Ovary (tissue), 9 donors: ENCODE data around the gene LTBR. TPM values are rescaled to one million over a fixed set of nuclear protein-coding genes. Genes with fewer than 3 reads are reported as not detected.

Experiments used
- DNase-seq, 5 donors: peaks; one replicate each; pipeline ENCODE4 v3.0.0-alpha.2; 2019 to 2020
- H3K27ac ChIP-seq, 2 donors: fragments of 200-600 bp; one replicate each; pipeline versions ENCODE4 v1.5.1 to v1.8.0; 2019 to 2022
- H3K27me3 ChIP-seq: fragments of 200-600 bp; one replicate; pipeline ENCODE4 v1.8.0; 2022
- H3K36me3 ChIP-seq: fragments of 200-600 bp; sonication (generic); one replicate; pipeline ENCODE4 v1.5.1; 2019
- H3K4me1 ChIP-seq: one replicate; pipeline ENCODE4 v1.8.1; 2013; ENCODE audit warnings: mild to moderate bottlenecking, moderate library complexity; ENCODE audit not compliant: insufficient read depth
- H3K4me3 ChIP-seq: fragments of 200-600 bp; sonication (generic); one replicate; pipeline ENCODE4 v1.5.1; 2017
- H3K9me3 ChIP-seq, 2 donors: fragments of 200-600 bp in 1 of 2; sonication (generic) in 1 of 2; one replicate each; pipeline versions ENCODE4 v1.5.1 to v1.8.1; 2013 to 2019; ENCODE audit warnings: mild to moderate bottlenecking in 1 of 2, moderate library complexity in 1 of 2
- CTCF ChIP-seq, 3 donors: fragments of 450-650 bp in 2 of 3; fragments of 200-600 bp in 1 of 3; IDR thresholded peaks; one replicate each; pipeline versions ENCODE4 v1.5.1 to v1.8.0; 2016 to 2022; ENCODE audit warnings: antibody characterized with exemption in 3 of 3, mild to moderate bottlenecking in 1 of 3
- EP300 ChIP-seq: sonication (generic); formaldehyde crosslinking; IDR thresholded peaks from one replicate; pipeline ENCODE4 v1.6.1; 2017; ENCODE audit warnings: antibody characterized with exemption
- POLR2A ChIP-seq: fragments of 450-650 bp; IDR thresholded peaks from one replicate; pipeline ENCODE4 v1.6.1; 2017; ENCODE audit warnings: antibody characterized with exemption, mild to moderate bottlenecking, moderate library complexity
- WGBS, 3 donors: extraction: QIAGEN DNeasy Blood & Tissue Kit in 1 of 3; methylation state at CpG; one replicate each; pipeline versions ENCODE4 v1.1.5 to v1.1.7; 2013 to 2017; 5-methylcytosine and 5-hydroxymethylcytosine counted together
- intact Hi-C, 4 donors: fragments of 100-400 bp; cut with DNase I; formaldehyde crosslinking; loops; one replicate each; pipeline versions ENCODE4 v1.11.0 to v1.15.1; 2022 to 2023
- polyA plus RNA-seq, 2 donors: library from polyadenylated mRNA; stranded (reverse); fragments of 200-250 nt in 1 of 2; fragments of 350-450 nt in 1 of 2; fragmentation: Illumina TruSeq in 1 of 2; extraction: RNeasy Lipid Tissue Mini Kit (QIAGEN cat#74804) in 1 of 2; gene quantifications; one replicate each; pipeline ENCODE4 v1.2.3, GENCODE V29; 2013 to 2014
- total RNA-seq, 7 donors: library from RNA; depleted of rRNA in 2 of 7; stranded (reverse); fragments of >200 nt in 2 of 7; fragmentation: NEBNext Ultra II Directional in 3 of 7; extraction: Animal tissue kit (Norgen Biotek cat#: 25700) in 3 of 7; gene quantifications; one replicate each; pipeline versions ENCODE4 v1.1.0 to v1.2.4, GENCODE V29; 2016 to 2023
- donor health status: DM: no; HTN: no; CAD: no; lungs with moderate emphysema.
- donor health status: DM: no; HTN: no; CAD: no.
- donor health status: Bipolar disorder and iron deficiency.
- donor health status: DM: yes; HTN: yes; CAD: no.
- donor health status: DM: no; HTN: no; CAD: no.
- donor health status: DM: yes; HTN: yes; CAD: no.

The LTBR gene
- total and polyA plus RNA-seq, 9 donors = 21.9 to 131 (median 75.3) TPM

GRCh38 chr12:6428326-6428725, 44.4 kb downstream of the LTBR start:
- TF ChIP-seq POLR2A = no peak
- no peak for TF ChIP-seq EP300
- TF ChIP-seq CTCF (IDR thresholded peaks at IDR 0.05) = no peak
- no peak for DNase-seq
- Histone ChIP-seq H3K9me3 (no peaks in the 10 kb centered on the region), H3K27ac (no peak overlapping the region), H3K27me3 (no peaks in the 10 kb centered on the region), H3K4me3 (no peak overlapping the region), H3K4me1 (peaks cover 6% of the 10 kb centered on the region), H3K36me3 (no peaks in the 10 kb centered on the region)
- 78 to 80% (median 80%) methylated on average over 3 of the region's 3 CpGs for WGBS, 3 donors
- intact Hi-C loops = no loop called here

GRCh38 chr12:6430124-6430989, 46.4 kb downstream of the LTBR start:
- intact Hi-C loops = no loop called here

GRCh38 chr12:6432991-6433390, 49.0 kb downstream of the LTBR start:
- TF ChIP-seq CTCF (IDR thresholded peaks at IDR 0.05) = no peak
- TF ChIP-seq EP300 = no peak
- no peak for TF ChIP-seq POLR2A
- H3K9me3 ChIP-seq = no peaks in the 10 kb centered on the region
- no peaks in the 10 kb centered on the region for H3K27me3 ChIP-seq
- no peak overlapping the region for H3K4me3 ChIP-seq
- no peaks in the 10 kb centered on the region for H3K36me3 ChIP-seq
- no peak for DNase-seq
- WGBS, 3 donors = 83 to 88% (median 86%) methylated on average over 5 of the region's 5 CpGs
- no peak overlapping the region for H3K27ac ChIP-seq
- peaks cover 4% of the 10 kb centered on the region for H3K4me1 ChIP-seq
- intact Hi-C loops = no loop called here

More at GRCh38 chr12:6430124-6430989, 46.4 kb downstream of the LTBR start:
- H3K27me3 ChIP-seq = no peaks in the 10 kb centered on the region
- no peaks in the 10 kb centered on the region for H3K36me3 ChIP-seq
- peak; percentile 77 to 93 (median 86) for DNase-seq
- TF ChIP-seq POLR2A (no peak), EP300 (peak; percentile 80)
- WGBS, 3 donors = 11 to 15% (median 13%) methylated on average over 19 of the region's 19 CpGs
- H3K9me3 ChIP-seq = no peaks in the 10 kb centered on the region
- H3K4me3 ChIP-seq = peak overlapping the region; percentile 9
- peak overlapping the region; percentile 33 for H3K27ac ChIP-seq
- H3K4me1 ChIP-seq = peaks cover 4% of the 10 kb centered on the region

- DNase-seq = peak in 1 of 5 donors; percentile 6
- Histone ChIP-seq H3K36me3 (no peaks in the 10 kb centered on the region), H3K27me3 (no peaks in the 10 kb centered on the region), H3K9me3 (no peaks in the 10 kb centered on the region), H3K27ac (no peak overlapping the region), H3K4me3 (no peak overlapping the region), H3K4me1 (peaks cover 4% of the 10 kb centered on the region)
- intact Hi-C loops = no loop called here
- TF ChIP-seq EP300 = no peak
- TF ChIP-seq POLR2A = no peak
- WGBS, 3 donors = 77 to 80% (median 79%) methylated on average over 17 of the region's 17 CpGs
These were observed 50.5 kb downstream of the LTBR start for GRCh38 chr12:6434205-6435140.

- intact Hi-C loops = no loop called here
- Histone ChIP-seq H3K36me3 (no peaks in the 10 kb centered on the region), H3K9me3 (no peaks in the 10 kb centered on the region), H3K27me3 (no peaks in the 10 kb centered on the region), H3K27ac (no peak overlapping the region), H3K4me3 (no peak overlapping the region), H3K4me1 (no peaks in the 10 kb centered on the region)
- DNase-seq = peak in 1 of 5 donors; percentile 8
- TF ChIP-seq EP300 = no peak
- TF ChIP-seq POLR2A = no peak
- TF ChIP-seq CTCF (IDR thresholded peaks at IDR 0.05) = no peak
- WGBS, 3 donors = 85 to 93% (median 89%) methylated on average over 13 of the region's 13 CpGs
These were observed 52.2 kb downstream of the LTBR start for GRCh38 chr12:6435961-6436715.
